GM18520 (cell line): Measurements from ENCODE around the gene IFNGR2.
"Not testable (repeated sequence)": the region's sequence is repeated elsewhere in the genome, so short reads cannot be mapped to it uniquely, and the experiment has no call there.

Experiments
- ATAC-seq: cut with Tn5 transposase; IDR thresholded peaks from one replicate; pipeline ENCODE4 v1.9.1; 2021; ENCODE audit not compliant: unreplicated experiment

The IFNGR2 gene, protein sequence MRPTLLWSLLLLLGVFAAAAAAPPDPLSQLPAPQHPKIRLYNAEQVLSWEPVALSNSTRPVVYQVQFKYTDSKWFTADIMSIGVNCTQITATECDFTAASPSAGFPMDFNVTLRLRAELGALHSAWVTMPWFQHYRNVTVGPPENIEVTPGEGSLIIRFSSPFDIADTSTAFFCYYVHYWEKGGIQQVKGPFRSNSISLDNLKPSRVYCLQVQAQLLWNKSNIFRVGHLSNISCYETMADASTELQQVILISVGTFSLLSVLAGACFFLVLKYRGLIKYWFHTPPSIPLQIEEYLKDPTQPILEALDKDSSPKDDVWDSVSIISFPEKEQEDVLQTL

DNA sequence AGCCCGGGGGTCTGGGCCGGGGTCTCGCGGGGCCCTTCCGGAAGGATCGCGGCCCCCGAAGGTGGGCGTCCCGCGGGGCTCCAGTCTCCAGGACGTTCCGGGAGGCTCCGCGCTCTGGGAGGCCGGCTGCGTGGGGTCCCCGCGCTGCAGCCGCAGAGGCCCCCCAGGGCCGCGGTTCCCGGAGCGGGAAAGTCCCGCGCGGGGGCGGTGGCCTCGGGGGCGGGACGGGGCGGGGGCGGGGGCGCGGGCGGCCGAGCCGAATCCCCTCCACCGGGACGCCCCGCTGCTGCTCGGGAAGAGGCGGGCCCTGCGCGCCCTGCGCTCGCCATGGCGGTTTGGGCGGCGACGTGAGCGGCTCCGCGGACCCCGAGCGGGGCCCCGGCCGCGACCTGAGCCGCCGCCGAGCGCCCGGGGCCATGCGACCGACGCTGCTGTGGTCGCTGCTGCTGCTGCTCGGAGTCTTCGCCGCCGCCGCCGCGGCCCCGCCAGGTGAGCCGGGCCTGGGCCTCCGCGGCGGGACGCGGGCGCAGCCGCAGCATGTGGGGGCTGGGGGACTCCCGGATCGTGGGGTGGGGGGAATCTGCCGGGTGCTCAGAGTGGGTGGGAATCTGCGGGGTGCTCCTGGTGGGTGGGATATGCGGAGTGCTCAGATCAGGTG lies at the start of gene IFNGR2:
TSS of gene IFNGR2 (plus strand) at position 286 of the 658 bp plus-strand sequence. CDS start at position 417, 131 bp downstream.
- no peak for ATAC-seq

DNA sequence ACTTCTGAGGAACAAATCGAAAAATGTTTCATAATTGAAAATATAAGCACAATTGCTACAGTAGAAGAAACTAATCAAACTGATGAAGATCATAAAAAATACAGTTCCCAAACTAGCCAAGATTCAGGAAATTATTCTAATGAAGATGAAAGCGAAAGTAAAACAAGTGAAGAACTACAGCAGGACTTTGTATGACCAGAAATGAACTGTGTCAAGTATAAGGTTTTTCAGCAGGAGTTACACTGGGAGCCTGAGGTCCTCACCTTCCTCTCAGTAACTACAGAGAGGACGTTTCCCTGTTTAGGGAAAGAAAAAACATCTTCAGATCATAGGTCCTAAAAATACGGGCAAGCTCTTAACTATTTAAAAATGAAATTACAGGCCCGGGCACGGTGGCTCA lies 47.9 kb upstream of the IFNGR2 start:
- no peak for ATAC-seq

DNA sequence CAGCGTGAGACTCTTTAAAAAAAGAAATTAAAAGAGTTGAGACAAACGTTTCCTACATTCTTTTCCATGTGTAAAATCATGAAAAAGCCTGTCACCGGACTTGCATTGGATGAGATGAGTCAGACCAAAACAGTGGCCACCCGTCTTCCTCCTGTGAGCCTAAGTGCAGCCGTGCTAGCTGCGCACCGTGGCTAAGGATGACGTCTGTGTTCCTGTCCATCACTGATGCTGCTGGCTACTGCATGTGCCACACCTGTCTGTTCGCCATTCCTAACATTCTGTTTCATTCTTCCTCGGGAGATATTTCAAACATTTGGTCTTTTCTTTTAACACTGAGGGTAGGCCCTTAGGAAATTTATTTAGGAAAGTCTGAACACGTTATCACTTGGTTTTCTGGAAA lies 47.2 kb upstream of the IFNGR2 start:
- no peak for ATAC-seq

DNA sequence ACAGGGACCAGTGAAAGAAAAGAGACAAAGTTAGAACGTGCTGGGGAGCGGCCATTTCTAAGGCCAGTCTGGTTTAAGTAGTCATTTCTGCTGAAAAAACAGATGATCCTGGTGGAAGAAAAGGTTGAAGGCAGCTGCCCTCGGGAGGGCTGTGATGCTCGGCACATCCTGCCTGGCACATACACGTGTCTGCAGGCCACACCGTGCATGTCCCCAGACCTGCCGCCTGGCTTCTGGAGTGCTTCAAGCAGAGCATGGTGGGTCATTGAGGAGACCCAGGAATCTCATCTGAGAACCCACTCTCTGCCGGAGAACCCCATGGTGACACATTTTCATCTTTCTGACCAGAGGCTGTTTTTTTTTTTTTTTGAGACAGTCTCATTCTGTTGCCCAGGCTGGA lies 46.0 kb upstream of the IFNGR2 start:
- ATAC-seq, result no peak

DNA sequence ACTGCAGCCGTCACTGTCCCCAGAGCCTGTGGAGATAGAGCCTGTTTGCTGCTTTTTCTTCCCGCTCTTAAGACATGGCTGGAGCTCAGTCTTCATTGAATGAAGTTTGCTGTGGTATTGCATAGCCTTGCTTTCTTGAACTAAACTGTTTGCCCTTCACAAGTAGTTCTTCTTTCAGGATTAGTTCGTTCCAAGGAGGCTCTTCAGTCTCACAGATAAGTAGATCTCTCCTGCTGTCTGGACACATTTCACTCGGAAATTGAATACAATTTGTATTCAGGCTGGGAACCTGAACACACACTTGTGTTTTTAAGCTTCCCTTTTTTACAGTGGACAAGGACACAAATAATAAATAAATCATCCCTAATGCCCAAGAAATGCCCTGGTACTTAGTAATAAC lies 43.8 kb upstream of the IFNGR2 start:
- ATAC-seq, result no peak

DNA sequence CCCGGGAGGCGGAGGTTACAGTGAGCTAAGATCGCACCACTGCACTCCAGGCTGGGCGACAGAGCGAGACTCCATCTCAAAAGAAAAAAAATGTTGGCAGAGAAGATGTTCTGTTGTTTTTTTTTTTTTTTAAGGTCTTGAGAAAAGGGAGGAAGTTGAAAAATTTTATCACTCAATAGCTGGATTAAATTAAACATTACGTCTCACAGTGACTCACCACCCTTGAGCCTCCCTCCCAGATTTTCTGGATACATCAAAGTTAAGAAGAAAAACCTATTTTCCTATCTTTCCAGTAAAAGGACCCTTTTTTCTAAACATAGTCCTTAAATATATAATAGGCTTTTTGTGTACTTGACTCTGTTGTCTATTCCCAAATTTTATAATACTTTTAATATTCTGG lies 42.9 kb upstream of the IFNGR2 start:
- ATAC-seq, result no peak

DNA sequence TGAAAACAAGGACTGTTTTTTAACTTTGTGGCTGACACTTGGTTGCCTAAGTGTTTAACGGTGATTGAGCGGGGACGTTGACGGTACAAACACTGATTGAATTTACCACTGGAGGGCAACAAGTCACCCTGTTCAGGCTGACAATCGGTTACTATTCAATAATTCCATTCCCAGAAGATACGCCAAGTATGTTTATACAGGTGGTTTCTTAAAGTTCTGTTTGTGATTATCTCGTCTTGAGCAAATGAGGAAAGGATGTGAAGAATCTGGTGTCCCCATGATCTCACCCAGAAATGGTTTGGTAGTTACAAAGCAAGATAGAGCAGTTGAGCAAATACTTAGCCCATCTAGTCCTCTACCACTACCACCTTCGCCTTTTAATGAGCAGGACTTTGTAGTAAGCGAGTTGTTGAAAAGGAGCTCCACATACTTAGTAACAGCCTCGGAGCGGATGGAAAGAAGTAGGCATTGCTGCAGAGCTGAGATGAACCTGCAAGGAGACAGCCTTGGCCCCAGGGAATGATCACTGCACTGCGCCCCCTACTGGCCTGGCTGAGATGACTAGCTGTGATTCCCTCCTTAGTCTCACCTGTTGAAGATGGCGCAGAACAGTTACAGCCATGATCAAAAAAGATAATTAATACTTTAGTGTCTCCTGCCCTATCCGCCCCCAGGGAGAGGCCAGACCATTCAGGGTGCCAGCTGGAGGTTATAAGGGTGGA lies 42.2 kb upstream of the IFNGR2 start:
- no peak for ATAC-seq

DNA sequence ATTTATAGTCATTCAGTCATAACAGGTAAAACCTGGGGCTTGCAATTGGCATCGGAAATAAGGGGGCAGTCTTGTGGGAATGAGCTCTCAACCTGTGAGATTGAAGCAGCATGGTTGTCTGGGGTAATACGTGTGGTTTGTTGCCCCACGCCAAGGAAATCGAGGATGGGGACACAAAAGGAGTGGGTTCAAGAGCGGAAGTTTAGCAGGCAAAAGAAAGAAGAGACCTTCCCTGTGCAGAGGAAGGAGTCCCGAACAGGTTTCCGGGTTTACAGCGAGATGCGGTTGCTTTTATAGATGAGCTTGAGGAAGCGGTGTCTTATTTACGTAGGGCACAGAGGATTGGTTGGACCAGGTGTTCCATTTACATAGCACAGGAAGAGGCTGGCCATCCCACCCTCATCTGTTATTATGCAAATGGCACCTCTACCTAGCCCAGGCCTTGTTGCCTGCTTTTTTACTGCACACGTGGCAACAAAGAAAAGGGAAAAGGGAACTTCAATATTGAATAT lies 41.1 kb upstream of the IFNGR2 start:
- no peak for ATAC-seq

DNA sequence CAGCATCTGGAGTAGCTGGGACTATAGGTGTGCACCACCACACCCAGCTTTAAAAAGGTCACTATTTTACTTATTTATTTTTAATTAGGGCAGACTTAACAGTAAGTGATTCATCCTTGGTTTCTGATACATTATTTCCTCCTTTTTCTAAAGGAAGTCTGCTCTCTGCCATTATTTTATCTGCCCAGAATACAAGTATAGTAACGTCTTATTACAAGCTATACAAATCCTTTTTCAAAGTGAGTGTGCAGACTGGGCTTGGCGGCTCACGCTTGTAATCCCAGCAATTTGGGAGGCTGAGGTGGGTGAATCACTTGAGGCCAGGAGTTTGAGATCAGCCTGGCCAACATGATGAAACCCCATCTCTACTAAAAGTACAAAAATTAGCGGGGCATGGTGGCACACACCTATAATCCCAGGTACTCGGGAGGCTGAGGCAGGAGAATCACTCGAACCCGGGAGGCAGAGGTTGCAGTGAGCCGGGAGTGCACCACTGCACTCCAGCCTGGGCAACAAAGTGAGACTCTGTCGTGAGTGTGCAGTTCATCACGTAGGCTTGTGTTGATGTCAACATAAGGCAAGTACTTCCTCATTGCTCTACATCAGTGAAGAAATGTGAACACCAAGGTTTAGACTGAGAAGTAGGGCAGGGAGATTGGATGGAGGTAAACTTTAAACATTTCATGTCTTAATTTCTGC lies 39.2 kb upstream of the IFNGR2 start:
- not testable (repeated sequence) for ATAC-seq

DNA sequence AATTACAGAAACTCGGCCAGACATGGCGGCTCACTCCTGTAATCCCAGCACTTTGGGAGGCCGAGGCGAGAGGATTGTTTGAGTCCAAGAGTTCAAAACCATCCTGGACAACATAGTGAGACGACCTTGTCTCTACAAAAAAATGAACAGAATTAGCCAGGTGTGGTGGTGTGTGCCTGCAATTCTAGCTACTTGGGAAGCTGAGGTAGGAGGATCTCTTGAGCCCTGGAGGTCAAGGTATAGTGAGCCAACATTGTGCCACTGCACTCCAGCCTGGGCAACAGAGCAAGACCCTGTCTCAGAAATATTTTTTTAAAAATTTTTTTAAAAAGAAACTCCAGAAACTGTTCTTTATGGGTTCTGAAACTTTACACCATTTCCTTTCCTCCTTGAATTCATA lies 38.4 kb upstream of the IFNGR2 start:
- no peak for ATAC-seq

DNA sequence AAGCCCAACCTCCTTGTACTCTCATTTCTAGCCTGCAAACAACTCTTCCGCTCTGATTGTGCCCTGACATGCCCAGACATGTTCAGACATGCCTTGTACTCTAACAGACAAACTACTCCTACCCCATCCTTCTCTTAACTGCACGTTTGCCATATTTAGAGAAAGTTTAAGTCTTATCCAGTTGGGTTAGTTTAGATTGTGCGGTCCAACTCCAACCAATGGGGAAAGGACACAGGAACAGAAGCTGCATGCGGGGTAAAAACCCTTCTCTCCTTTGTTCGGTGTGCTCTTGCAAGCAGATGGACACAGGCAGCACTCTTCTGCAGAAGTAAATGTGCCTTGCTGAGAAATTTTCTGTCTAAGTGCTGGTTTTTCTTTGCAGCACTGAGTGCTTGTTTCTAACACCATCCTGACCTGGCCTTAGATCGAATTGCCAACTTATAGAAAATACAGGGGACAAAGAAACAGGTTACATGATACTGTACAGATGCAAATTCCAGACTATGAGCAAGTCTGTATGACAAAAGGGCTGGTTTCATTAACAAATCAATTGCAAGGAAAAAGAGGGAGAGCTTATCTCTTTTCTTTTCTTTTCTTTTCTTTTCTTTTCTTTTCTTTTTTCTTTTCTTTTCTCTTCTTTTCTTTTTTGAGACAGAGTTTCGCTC lies 35.8 kb upstream of the IFNGR2 start:
- no peak for ATAC-seq

DNA sequence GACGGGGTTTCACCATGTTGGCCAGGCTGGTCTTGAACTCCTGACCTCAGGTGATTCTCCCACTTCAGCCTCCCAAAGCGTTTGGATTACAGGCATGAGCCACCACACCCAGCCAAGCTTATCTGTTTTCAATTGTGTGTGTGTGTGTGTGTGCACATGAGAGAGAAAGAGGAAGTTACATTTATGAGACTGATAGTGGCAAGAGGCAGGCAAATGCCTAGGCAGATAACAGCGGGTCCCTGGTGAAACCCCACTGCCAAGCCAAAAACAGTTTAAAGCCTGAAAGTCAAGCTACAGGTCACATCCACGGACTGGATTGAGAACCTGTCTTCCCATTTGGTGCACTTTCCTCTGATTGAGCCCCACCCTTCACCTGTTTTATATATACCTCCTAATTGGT lies 35.1 kb upstream of the IFNGR2 start:
- ATAC-seq, result no peak

DNA sequence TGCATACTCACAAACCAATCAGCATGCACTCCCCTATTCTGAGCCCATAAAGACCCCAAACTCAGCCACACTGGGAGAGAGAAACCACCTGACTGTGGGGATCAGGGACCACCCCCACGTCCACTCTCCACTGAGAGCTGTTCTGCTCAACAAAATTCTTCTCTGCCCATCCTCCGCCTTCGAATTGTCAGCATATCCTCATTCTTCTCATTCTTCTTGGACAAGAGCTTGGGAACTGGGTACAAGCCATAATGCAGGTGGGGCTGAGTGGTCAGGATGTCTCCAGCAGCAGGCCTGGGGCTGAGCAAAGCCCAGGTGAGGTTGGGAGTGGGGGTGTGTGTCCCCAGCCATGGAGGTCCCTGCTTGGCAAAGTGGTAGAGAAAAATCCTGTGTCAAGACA lies 34.6 kb upstream of the IFNGR2 start:
- no peak for ATAC-seq

DNA sequence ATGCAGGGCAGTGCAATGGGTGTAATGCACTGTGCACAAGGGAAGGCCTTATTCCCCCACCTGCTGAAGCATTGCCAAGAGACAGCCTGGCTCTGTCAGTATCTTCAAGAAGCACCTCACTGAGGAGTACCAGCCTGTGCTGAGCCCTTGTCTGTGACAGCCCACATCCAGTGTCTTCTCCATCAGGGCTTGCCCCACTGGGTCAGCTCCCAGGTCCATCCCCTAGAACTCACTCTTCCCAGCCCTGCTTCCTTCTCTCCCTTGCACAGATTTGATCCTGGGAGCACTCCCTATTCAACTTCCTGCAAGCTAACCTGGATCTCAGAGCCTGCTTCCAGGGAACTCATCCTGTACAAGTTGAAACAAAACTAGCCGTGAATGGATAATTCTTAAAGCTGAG lies 33.6 kb upstream of the IFNGR2 start:
- ATAC-seq, result no peak

DNA sequence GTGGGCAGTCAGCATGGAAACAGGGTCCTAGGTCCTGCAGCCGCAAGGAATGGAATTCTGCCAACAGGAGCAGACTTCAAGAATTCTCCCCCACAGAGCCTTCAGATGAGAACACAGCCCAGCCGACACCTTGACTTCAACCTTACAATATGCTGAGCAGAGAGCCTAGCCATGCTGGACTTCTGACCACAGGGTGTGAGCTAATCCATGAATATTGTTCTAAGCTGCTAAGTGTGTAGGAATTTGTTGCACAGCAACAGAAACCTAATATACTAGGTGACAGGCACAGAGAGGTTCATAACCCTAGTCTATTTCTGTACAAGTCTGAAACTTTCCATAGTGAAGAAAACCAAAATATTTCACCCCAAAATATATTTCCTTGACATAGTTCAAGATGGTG lies 32.9 kb upstream of the IFNGR2 start:
- no peak for ATAC-seq

DNA sequence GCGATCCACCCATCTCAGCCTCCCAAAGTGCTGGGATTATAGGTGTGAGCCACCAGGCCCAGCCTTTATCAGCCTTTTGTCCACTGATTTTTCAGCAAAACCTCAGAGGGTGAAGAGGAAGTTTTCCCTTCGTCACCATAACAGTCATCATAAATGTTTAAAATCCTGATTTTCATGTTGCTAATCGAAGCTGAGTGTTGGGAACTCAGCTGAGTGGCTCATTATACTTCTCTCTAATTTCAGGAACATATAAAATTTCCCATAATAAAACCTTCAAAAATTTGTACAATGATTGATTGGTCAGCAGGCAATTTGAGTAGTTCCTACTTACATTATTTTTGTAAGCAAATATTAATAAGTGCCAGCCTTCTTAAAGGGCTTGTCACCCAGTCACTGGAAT lies 31.8 kb upstream of the IFNGR2 start:
- ATAC-seq, result no peak

DNA sequence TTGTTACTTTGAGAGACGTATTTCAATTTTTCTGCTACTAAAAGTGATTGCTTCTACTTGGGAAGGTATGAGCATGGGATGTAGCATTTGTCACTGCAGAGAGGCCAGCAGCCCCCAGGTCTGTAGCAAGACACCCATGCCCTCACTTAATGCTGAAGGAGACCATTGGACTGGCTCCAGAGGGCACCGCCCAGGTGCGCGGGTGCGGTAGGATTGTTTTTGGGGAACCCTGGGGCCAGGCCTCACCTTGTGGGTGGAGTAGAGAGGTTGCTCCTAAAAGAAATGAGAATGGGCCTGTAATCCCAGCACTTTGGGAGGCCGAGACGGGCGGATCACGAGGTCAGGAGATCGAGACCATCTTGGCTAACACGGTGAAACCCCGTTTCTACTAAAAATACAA lies 30.6 kb upstream of the IFNGR2 start:
- no peak for ATAC-seq

DNA sequence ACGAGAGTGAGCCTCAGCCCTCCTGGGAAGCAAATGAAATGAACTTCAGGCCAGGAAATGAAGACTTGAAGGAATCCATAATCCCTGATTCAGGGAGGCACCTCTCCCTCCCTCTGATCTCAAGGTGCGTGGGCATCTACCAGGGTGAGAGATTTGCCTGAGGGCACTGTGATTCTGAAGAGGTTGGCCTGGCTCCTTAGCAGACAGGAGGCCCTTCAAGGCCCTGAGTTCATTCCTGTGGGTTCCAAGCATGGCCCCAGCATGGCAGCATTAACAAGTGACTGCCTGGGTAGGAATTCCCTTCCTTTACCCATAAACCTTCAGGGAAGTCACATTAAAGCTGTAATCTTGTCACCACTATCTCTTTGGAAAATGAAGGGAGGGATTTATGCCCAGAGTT lies 29.8 kb upstream of the IFNGR2 start:
- no peak for ATAC-seq

DNA sequence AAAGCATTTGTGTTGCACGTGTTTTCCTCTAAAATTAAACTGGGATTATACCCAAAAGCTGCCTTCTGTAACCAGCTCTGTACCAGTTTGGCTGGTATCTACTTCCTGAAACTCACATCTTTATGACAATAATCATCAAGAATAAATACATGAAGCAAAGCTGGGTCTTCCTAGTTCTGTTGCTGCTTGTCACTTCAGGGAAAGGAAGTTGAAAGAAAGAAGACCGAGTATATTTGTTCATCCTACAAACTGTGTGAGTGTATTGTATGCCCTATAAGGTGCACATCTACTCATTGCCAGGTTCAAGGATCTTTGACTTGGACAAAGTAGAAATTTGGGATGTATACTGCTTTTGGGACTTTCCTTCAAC lies 29.1 kb upstream of the IFNGR2 start:
- ATAC-seq, result no peak

DNA sequence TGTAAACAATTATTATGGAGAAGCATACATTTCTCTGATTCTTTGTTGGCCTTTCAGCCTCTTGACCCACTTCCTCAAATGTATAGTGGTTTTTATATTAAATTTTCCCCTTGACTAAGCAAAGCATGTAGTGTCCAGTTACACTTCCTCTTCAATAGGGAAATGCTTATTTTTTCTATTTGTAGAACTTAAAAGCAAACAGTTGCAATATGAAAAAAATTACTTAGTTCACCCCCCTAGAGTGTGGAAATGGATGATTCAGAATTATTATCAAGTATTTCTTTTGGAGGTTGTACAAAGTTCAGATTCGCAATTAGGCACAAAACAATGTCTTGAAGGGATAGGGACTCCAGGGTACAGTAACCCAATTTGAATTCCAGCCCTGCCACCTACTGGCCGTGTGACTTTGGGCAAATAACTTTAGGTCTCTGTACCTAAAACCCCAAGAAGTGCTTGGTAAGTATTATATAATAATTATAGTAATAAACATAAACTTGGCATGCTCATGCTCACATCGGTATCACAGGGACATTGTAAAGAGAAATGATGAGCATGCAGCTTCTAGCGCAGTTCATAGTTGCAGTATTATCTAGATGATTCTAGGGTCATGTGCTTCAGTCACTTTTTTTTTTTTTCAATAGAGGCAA lies 28.6 kb upstream of the IFNGR2 start:
- peak; percentile 38 for ATAC-seq
